ENCODE results near the gene TAPBP.

The TAPBP gene

GRCh38 chr6:33318426-33319073, 4.7 kb upstream of the TAPBP start:
- DNase-seq: no peak

- peak; percentile 91 for DNase-seq
These were observed 4.0 kb upstream of the TAPBP start, which contains the start of gene ZBTB22 for GRCh38 chr6:33317669-33318425. Gene ZBTB22, minus strand, starts transcription at chr6:33317744. Its CDS starts 828 bp downstream, at chr6:33316916.

GRCh38 chr6:33317419-33317668, 3.5 kb upstream of the TAPBP start:
- DNase-seq: no peak

GRCh38 chr6:33316603-33317418, 2.9 kb upstream of the TAPBP start:
- no peak for DNase-seq

GRCh38 chr6:33315793-33316602, 2.1 kb upstream of the TAPBP start:
- no peak for DNase-seq

GRCh38 chr6:33314943-33315792, 1.3 kb upstream of the TAPBP start:
- DNase-seq: no peak

GRCh38 chr6:33314515-33314942, 651 bp upstream of the TAPBP start:
- peak; percentile 55 for DNase-seq

GRCh38 chr6:33313105-33313708, 671 bp downstream of the TAPBP start:
- DNase-seq: no peak

- peak; percentile 78 for DNase-seq
These were observed 1.3 kb downstream of the TAPBP start for GRCh38 chr6:33312361-33313104.

GRCh38 chr6:33306356-33306755, 7.5 kb downstream of the TAPBP start:
- no peak for DNase-seq

- no peak for DNase-seq
These were observed 8.8 kb downstream of the TAPBP start for GRCh38 chr6:33305052-33305451.

GRCh38 chr6:33304216-33304615, 9.7 kb downstream of the TAPBP start:
- no peak for DNase-seq

GRCh38 chr6:33301877-33302276, 12.0 kb downstream of the TAPBP start:
- no peak for DNase-seq

- DNase-seq: peak; percentile 90
These were observed 14.5 kb downstream of the TAPBP start for GRCh38 chr6:33299237-33299944.

GRCh38 chr6:33298773-33299236, 15.1 kb downstream of the TAPBP start, which contains the start of gene RGL2:
Gene RGL2, minus strand, starts transcription at chr6:33298942. Its CDS starts 332 bp downstream, at chr6:33298610.
- peak; percentile 48 for DNase-seq

- DNase-seq: no peak
These were observed 15.7 kb downstream of the TAPBP start for GRCh38 chr6:33297956-33298772.

- no peak for DNase-seq
These were observed 16.4 kb downstream of the TAPBP start for GRCh38 chr6:33297406-33297955.

GRCh38 chr6:33296797-33297405, 17.0 kb downstream of the TAPBP start:
- DNase-seq: no peak

Data from activated CD4-positive, alpha-beta T cell treated with anti-CD3 and anti-CD28 coated beads for 1 hour (primary cell).